ENCODE data around the gene HUS1B.

The HUS1B gene

DNA sequence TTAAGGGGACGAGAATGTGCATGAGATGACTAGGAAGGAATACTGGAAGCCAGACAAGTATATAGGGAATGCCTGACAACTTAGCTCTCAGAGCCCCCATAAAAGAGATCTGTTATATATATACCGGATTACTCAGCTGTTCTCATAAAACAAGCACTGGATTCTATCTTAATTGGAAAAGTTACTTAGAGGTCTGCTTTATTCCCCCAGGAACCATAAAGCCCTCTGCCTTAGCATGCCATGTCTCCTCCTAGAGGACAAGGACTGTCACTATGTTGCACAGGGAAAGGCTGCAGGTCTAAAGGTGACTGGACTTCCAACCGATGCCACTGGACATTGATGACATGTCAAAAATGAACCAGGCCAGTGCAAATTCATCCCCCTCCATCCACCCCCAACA lies 29.6 kb upstream of the HUS1B start:
- TF ChIP-seq, protein P1, sequence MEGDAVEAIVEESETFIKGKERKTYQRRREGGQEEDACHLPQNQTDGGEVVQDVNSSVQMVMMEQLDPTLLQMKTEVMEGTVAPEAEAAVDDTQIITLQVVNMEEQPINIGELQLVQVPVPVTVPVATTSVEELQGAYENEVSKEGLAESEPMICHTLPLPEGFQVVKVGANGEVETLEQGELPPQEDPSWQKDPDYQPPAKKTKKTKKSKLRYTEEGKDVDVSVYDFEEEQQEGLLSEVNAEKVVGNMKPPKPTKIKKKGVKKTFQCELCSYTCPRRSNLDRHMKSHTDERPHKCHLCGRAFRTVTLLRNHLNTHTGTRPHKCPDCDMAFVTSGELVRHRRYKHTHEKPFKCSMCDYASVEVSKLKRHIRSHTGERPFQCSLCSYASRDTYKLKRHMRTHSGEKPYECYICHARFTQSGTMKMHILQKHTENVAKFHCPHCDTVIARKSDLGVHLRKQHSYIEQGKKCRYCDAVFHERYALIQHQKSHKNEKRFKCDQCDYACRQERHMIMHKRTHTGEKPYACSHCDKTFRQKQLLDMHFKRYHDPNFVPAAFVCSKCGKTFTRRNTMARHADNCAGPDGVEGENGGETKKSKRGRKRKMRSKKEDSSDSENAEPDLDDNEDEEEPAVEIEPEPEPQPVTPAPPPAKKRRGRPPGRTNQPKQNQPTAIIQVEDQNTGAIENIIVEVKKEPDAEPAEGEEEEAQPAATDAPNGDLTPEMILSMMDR (IDR thresholded peaks at IDR 0.05; ENCODE audit: extremely low read depth, missing control alignments), result peak; percentile 31
- no peak for DNase-seq (ENCODE audit: low spot score)

DNA sequence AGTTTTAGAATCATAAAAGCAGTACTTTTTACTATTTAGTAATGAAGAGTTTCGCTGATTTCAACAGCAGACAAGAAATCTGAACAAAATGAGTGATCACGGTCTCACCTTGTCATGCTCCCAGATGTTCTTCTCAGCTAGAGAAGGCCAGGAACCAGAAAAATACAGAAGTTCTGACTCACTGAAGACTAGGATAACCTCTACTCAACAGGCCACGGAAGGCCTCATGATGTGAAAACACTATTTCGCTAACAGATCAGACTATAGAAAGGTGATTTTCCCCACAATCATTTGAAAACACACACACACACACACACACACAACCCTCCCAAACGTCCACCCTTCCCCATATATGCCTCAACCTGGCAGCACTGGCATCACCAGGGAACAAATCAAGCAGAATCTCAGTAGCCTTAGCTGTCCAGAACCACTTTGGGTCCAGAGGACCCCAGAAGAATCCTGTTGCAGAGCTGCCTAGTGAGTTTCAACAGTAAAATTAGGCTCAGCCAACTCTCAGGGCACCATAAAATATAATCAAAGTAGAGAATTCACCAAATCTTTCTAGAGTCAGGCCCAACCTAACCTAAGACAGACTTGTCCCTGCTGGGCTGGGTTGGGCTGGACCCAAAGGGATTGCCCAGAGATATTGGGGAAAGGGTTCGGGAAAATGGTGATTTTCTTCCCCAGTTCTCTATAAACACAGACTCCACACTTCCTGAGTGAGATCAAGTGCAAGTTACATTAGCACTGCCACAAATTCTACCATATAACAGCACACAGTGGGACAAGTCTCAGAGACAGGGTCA lies 28.1 kb upstream of the HUS1B start:
- DNase-seq (ENCODE audit: low spot score), result peak; percentile 75
- TF ChIP-seq, protein P1 (IDR thresholded peaks at IDR 0.05; ENCODE audit: extremely low read depth, missing control alignments), result no peak

DNA sequence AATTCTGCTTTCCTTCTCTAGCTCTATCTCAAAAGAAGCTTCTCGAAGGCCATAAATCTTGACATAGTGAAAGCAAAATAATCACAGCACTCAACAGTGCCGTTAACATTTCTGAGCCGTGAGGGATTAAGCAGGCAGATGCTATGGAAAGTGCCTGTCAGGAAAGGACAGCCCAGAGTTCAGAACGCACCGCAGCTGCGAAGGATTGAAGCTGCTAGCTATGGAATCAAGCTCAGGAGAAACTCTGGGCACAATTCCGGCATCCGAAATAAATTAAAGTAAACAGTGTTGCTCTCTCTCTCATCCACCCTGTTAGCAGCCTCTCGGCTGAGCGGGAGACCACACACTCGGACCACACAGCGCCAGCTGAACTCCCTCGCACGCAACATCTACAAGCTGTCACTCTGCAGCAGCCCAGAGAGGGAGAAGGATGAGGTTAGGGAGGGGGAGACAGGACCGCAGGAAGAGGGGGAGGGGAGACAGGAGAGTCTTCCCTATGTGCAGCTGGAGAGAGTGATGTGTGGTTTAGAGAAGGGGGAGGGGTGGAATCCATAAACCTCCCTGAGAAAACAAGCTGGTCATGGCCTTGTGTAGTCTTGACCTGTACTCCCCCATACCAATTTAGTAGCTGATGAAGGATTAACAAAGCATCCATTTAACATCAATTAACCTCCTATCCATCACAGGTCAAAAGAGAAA lies 27.0 kb upstream of the HUS1B start:
- DNase-seq (ENCODE audit: low spot score), result no peak
- TF ChIP-seq, protein P1 (IDR thresholded peaks at IDR 0.05; ENCODE audit: extremely low read depth, missing control alignments), result no peak

DNA sequence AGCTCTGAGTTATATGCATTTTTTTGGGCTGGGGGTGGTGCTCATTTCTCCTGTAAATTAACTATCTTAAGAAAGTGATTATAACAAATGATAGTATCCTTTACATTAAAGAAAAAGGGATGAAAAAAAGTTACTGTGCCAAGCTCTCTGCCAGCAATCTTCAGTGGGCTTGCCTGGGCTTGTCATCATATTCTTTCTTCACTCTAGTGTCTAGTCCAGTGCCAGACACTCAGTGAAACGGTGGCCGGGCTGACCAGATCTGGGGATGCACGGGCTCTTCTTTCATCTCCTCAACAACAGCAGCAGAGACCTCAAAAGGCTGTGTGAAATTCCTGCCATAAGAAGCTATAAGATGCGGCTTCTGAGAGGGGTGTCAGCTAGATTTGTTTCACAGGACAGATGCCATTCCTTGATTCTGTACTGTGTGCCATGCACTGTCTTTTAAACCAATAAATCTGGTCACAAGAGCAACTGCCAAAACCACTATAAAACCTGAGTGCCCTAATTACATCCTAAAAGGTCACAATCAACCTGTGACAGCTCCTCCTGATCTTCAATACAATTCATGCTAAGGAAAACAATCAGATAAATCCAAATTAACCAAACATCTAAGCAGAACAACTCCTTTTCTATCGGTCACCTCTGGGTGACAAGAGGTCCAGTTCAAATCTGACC lies 23.9 kb upstream of the HUS1B start:
- DNase-seq (ENCODE audit: low spot score), result no peak
- TF ChIP-seq, protein P1 (IDR thresholded peaks at IDR 0.05; ENCODE audit: extremely low read depth, missing control alignments), result no peak

DNA sequence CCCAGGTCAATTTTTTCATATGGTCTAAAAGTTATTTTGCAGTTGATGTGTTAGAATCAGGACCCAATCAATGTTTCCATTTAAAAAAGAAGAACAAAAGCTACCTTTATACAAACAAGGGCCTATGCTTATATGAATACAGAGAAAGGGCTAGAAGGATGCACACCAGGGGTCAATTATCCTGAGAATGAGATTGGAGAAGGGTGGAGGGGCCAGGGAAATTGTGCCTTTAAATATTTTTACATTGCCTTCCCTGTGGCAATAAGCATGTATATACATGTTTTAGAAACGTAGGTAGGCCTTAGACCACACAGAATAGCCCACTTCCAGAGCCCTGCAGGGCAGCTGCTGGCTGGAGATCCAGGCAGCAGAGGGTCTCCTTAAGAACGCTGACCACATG lies 23.4 kb upstream of the HUS1B start:
- TF ChIP-seq, protein P1 (IDR thresholded peaks at IDR 0.05; ENCODE audit: extremely low read depth, missing control alignments), result no peak
- no peak for DNase-seq (ENCODE audit: low spot score)

DNA sequence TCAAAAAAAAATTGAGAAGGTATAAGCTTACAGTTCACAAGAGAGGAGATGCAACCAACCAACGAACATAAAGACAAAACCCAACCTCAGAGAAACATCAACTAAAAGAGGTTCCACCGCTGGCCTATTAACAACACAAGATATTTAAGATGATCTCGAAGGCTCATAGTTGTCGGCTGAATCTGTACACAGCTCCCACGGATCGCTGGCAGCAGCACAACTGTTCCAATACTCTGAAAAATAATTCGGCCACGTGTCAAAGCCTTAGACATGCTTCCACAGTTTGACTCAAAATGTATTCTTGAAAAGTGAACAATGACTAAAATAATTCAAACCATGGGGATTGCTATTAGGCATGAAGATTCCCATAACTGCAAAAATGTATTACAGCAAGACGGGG lies 22.4 kb upstream of the HUS1B start:
- TF ChIP-seq, protein P1 (IDR thresholded peaks at IDR 0.05; ENCODE audit: extremely low read depth, missing control alignments), result no peak
- DNase-seq (ENCODE audit: low spot score), result no peak

DNA sequence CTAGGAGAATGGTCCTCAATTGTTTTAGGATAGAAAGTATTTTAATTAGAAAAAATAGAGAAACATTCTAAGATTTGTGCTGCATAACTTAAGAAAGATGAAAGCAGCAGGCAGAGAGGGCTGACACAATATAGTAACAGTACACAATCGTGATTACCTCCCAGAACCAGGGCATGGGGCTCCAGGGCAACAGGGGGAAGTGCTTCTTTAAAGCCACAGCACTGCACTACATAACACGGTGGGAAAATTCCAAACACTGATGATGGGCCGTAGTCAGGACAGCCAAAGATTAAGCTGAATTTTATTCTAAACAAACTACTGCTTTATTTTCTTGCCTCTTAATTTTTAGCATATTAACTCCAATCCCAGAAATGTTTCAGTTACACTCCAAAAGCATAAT lies 21.6 kb upstream of the HUS1B start:
- TF ChIP-seq, protein P1 (IDR thresholded peaks at IDR 0.05; ENCODE audit: extremely low read depth, missing control alignments), result no peak
- no peak for DNase-seq (ENCODE audit: low spot score)

All from GM20000 (cell line).